Neural cell (in vitro differentiated cells): ENCODE measurements around the gene GIPC1. TPM values are rescaled to one million over a fixed set of nuclear protein-coding genes. Genes with fewer than 3 reads are reported as not detected.

Experiments
- H2AFZ ChIP-seq: fragments of 200-600, 300-800 bp; sonication (generic), shearing (Covaris generic); 2 replicates; pipeline ENCODE4 v1.6.0; 2014; ENCODE audit warnings: low read depth, mild to moderate bottlenecking, antibody characterized with exemption, low read length, moderate library complexity
- H3F3A ChIP-seq: fragments of 200-600 bp; shearing (Covaris generic); 2 replicates; pipeline ENCODE4 v1.6.1; 2016; ENCODE audit warnings: mild to moderate bottlenecking, moderate library complexity, mixed read lengths, antibody characterized with exemption, low read length; ENCODE audit not compliant: insufficient read depth, poor library complexity, severe bottlenecking
- H3K27ac ChIP-seq: fragments of 200-600, 300-800 bp; sonication (generic), shearing (Covaris generic); 2 replicates; pipeline ENCODE4 v1.5.1; 2014; ENCODE audit warnings: mild to moderate bottlenecking, low read length, moderate library complexity
- H3K27me3 ChIP-seq: fragments of 300-800, 200-600 bp; sonication (generic), shearing (Covaris generic); 2 replicates; pipeline ENCODE4 v1.6.0; 2014; ENCODE audit warnings: mild to moderate bottlenecking, low read depth, low read length, moderate library complexity; ENCODE audit not compliant: insufficient read depth
- H3K36me3 ChIP-seq: fragments of 300-800, 200-600 bp; sonication (generic), shearing (Covaris generic); 2 replicates; pipeline ENCODE4 v1.5.1; 2014; ENCODE audit warnings: mild to moderate bottlenecking, antibody characterized with exemption, low read length, moderate library complexity; ENCODE audit not compliant: insufficient read depth
- H3K4me2 ChIP-seq: fragments of 300-800, 200-600 bp; sonication (generic), shearing (Covaris generic); 2 replicates; pipeline ENCODE4 v1.6.0; 2014; ENCODE audit warnings: mild to moderate bottlenecking, low read length
- H3K4me3 ChIP-seq: fragments of 300-800, 200-600 bp; sonication (generic), shearing (Covaris generic); 2 replicates; pipeline ENCODE4 v1.5.1; 2014; ENCODE audit warnings: mild to moderate bottlenecking, low read length, moderate library complexity
- H3K79me2 ChIP-seq: fragments of 200-600 bp; shearing (Covaris generic); replicated peaks from 2 replicates; pipeline ENCODE4 v1.6.0; 2014; ENCODE audit warnings: mild to moderate bottlenecking, low read length, moderate library complexity; ENCODE audit not compliant: insufficient read depth
- H3K9ac ChIP-seq: fragments of 300-800, 200-600 bp; sonication (generic), shearing (Covaris generic); 2 replicates; pipeline ENCODE4 v1.6.1; 2016; ENCODE audit warnings: mild to moderate bottlenecking, low read length, mixed read lengths
- H3K9me2 ChIP-seq: fragments of 200-600 bp; shearing (Covaris generic); 2 replicates; pipeline ENCODE4 v1.6.1; 2016; ENCODE audit warnings: mild to moderate bottlenecking, low read length, mixed read lengths; ENCODE audit not compliant: insufficient read depth
- H3K9me3 ChIP-seq: fragments of 200-600, 300-800 bp; sonication (generic), shearing (Covaris generic); 2 replicates; pipeline ENCODE4 v1.6.1; 2016; ENCODE audit warnings: mild to moderate bottlenecking, mixed run types, low read length, moderate library complexity, mixed read lengths
- H4K20me1 ChIP-seq: fragments of 200-600 bp; shearing (Covaris generic); 2 replicates; pipeline ENCODE4 v1.6.1; 2016; ENCODE audit warnings: mild to moderate bottlenecking, mixed run types; ENCODE audit not compliant: insufficient read depth
- CTCF ChIP-seq: fragments of 450-650 bp; IDR thresholded peaks from 2 replicates; pipeline ENCODE4 v1.5.1; 2014; ENCODE audit warnings: antibody characterized with exemption, mild to moderate bottlenecking, moderate library complexity; ENCODE audit not compliant: poor library complexity, severe bottlenecking
- EP300 ChIP-seq: fragments of 450-650 bp; conservative IDR thresholded peaks from 2 replicates; pipeline ENCODE4 v1.6.1; 2014; ENCODE audit warnings: antibody characterized with exemption, mild to moderate bottlenecking, moderate library complexity; ENCODE audit not compliant: poor library complexity, severe bottlenecking
- POLR2AphosphoS5 ChIP-seq: IDR thresholded peaks from 2 replicates; pipeline ENCODE4 v1.6.1; 2012
- RAD21 ChIP-seq: fragments of 450-650 bp; conservative IDR thresholded peaks from 2 replicates; pipeline ENCODE4 v1.6.1; 2014; ENCODE audit warnings: antibody characterized with exemption, mild to moderate bottlenecking, moderate library complexity
- SMC3 ChIP-seq: fragments of 450-650 bp; conservative IDR thresholded peaks from 2 replicates; pipeline ENCODE4 v1.6.1; 2014; ENCODE audit warnings: antibody characterized with exemption, mild to moderate bottlenecking, moderate library complexity; ENCODE audit not compliant: poor library complexity
- TAF1 ChIP-seq: IDR thresholded peaks from 2 replicates; pipeline ENCODE4 v1.6.1; 2012; ENCODE audit warnings: low read depth
- polyA plus RNA-seq: library from polyadenylated mRNA; depleted of rRNA; stranded (reverse); fragments of >200 nt; gene quantifications from 2 replicates; pipeline ENCODE4 v1.2.3, GENCODE V29; 2014
- small RNA-seq, 3 experiments: library from RNA; depleted of rRNA; stranded (forward); fragments of <200 nt; gene quantifications; one replicate each; pipeline ENCODE3, GENCODE V24; 2012

GIPC1 gene
- polyA plus RNA-seq, 1 donor from 2014 or later = 128 TPM

- Histone ChIP-seq H3K4me2 (no peak overlapping the region), H3K79me2 (peaks cover 3% of the 10 kb centered on the region), H3K9me2 (no peaks in the 10 kb centered on the region), H3K9me3 (no peaks in the 10 kb centered on the region), H2AFZ (no peak overlapping the region), H3K4me3 (no peak overlapping the region), H3K27me3 (no peaks in the 10 kb centered on the region), H3K36me3 (no peaks in the 10 kb centered on the region), H3K27ac (no peak overlapping the region), H4K20me1 (no peaks in the 10 kb centered on the region), H3F3A (no peaks in the 10 kb centered on the region), H3K9ac (no peak overlapping the region)
- TF ChIP-seq RAD21 = no peak
- TF ChIP-seq POLR2AphosphoS5 = no peak
- no peak for TF ChIP-seq CTCF
- no peak for TF ChIP-seq TAF1
Measured at GRCh38 chr19:14430712-14431111, 65.2 kb downstream of the GIPC1 start.

- Histone ChIP-seq H3K9ac (no peak overlapping the region), H3K9me3 (no peaks in the 10 kb centered on the region), H3K36me3 (no peaks in the 10 kb centered on the region), H3F3A (no peaks in the 10 kb centered on the region), H3K79me2 (peaks cover 3% of the 10 kb centered on the region), H3K9me2 (no peaks in the 10 kb centered on the region), H3K4me2 (no peak overlapping the region), H3K27me3 (no peaks in the 10 kb centered on the region), H4K20me1 (no peaks in the 10 kb centered on the region), H3K4me3 (no peak overlapping the region), H2AFZ (no peak overlapping the region), H3K27ac (no peak overlapping the region)
- TF ChIP-seq SMC3 = no peak
- no peak for TF ChIP-seq EP300
- TF ChIP-seq POLR2AphosphoS5 = no peak
- no peak for TF ChIP-seq RAD21
Measured at GRCh38 chr19:14428882-14429416, 67.0 kb downstream of the GIPC1 start.

Small RNA genes within 50 kb of the gene (small RNA-seq; reads per million reads assigned to genes)
- gene SNRPGP15 = 0 reads per million in 3 experiments

Other genes with a start within 250 kb of the GIPC1 start
- 0.51 and 0.96 TPM in 2 replicates for gene ADGRE5, start 114.7 kb downstream of the GIPC1 start, polyA plus RNA-seq
- gene DDX39A, start 76.8 kb downstream of the GIPC1 start, polyA plus RNA-seq = 76.4 and 79.2 TPM in 2 replicates
- gene PKN1, start 62.8 kb downstream of the GIPC1 start, polyA plus RNA-seq = 64.4 and 84.4 TPM in 2 replicates
- not detected in 2 replicates for gene PTGER1, start 20.8 kb downstream of the GIPC1 start, polyA plus RNA-seq
- 64.6 and 70.9 TPM in 2 replicates for gene DNAJB1, start 22.3 kb upstream of the GIPC1 start, polyA plus RNA-seq
- 31.4 and 42.4 TPM in 2 replicates for gene TECR, start 33.5 kb upstream of the GIPC1 start, polyA plus RNA-seq
- gene NDUFB7, start 75.9 kb upstream of the GIPC1 start, polyA plus RNA-seq = 615 and 696 TPM in 2 replicates
- gene CLEC17A, start 87.0 kb upstream of the GIPC1 start, polyA plus RNA-seq = not detected in 2 replicates
- gene ADGRE3, start 178.7 kb upstream of the GIPC1 start, polyA plus RNA-seq = not detected in 2 replicates
- 67.6 and 79.5 TPM in 2 replicates for gene ZNF333, start 193.9 kb upstream of the GIPC1 start, polyA plus RNA-seq